SIG-M5 treated with dmso at 0.1 percent for 504 hours (cell line): Measurements from ENCODE around the gene CCL2.
A peak's percentile ranks its signal among the peaks of the same experiment; 100 is the strongest.
"Not testable (repeated sequence)": the region's sequence is repeated elsewhere in the genome, so short reads cannot be mapped to it uniquely, and the experiment has no call there.

ENCODE experiments used
- DNase-seq: peaks from one replicate; lab custom pipeline; 2025; ENCODE audit not compliant: unreplicated experiment; lab: John Stamatoyannopoulos, UW

Gene CCL2

GRCh38 chr17:34254651-34255380 lies at the start of gene CCL2:
Gene CCL2, plus strand, starts transcription at chr17:34255285. Its CDS starts 65 bp downstream, at chr17:34255350.
- DNase-seq, result no peak

GRCh38 chr17:34205401-34205800 lies 49.7 kb upstream of the CCL2 start:
- no peak for DNase-seq

GRCh38 chr17:34206569-34206968 lies 48.5 kb upstream of the CCL2 start:
- DNase-seq, result no peak

GRCh38 chr17:34207572-34207971 lies 47.5 kb upstream of the CCL2 start:
- DNase-seq, result no peak

- no peak for DNase-seq
Measured at GRCh38 chr17:34218748-34219147, 36.3 kb upstream of the CCL2 start.

GRCh38 chr17:34219405-34219804 lies 35.7 kb upstream of the CCL2 start:
- DNase-seq, result no peak

GRCh38 chr17:34220045-34220751 lies 34.9 kb upstream of the CCL2 start:
- no peak for DNase-seq

GRCh38 chr17:34220752-34221395 lies 34.2 kb upstream of the CCL2 start:
- DNase-seq, result no peak

GRCh38 chr17:34221411-34221810 lies 33.7 kb upstream of the CCL2 start:
- DNase-seq, result no peak

- DNase-seq, result no peak
Measured at GRCh38 chr17:34222722-34223497, 32.2 kb upstream of the CCL2 start.

- no peak for DNase-seq
Measured at GRCh38 chr17:34225046-34225445, 30.0 kb upstream of the CCL2 start.

GRCh38 chr17:34226011-34226743 lies 28.9 kb upstream of the CCL2 start:
- DNase-seq, result no peak

GRCh38 chr17:34226744-34227034 lies 28.4 kb upstream of the CCL2 start:
- DNase-seq, result no peak

- not testable (repeated sequence) for DNase-seq
Measured at GRCh38 chr17:34227293-34227692, 27.8 kb upstream of the CCL2 start.

GRCh38 chr17:34227707-34228106 lies 27.4 kb upstream of the CCL2 start:
- no peak for DNase-seq

GRCh38 chr17:34228781-34229180 lies 26.3 kb upstream of the CCL2 start:
- DNase-seq, result no peak

- no peak for DNase-seq
Measured at GRCh38 chr17:34230342-34230741, 24.7 kb upstream of the CCL2 start.

GRCh38 chr17:34234616-34235015 lies 20.5 kb upstream of the CCL2 start:
- no peak for DNase-seq

GRCh38 chr17:34235389-34236028 lies 19.6 kb upstream of the CCL2 start:
- no peak for DNase-seq

GRCh38 chr17:34236281-34236892 lies 18.7 kb upstream of the CCL2 start:
- DNase-seq, result peak; percentile 13
